Mesothelial cell of epicardium (in vitro differentiated cells): ENCODE results near the gene DNAJB9. TPM values are rescaled to one million over a fixed set of nuclear protein-coding genes. Genes with fewer than 3 reads are reported as not detected.

Experiments
- DNase-seq, 2 experiments: peaks; one replicate each; pipeline ENCODE4 v3.0.0; 2021; ENCODE audit warnings: low spot score in 2 of 2; ENCODE audit not compliant: unreplicated experiment in 2 of 2
- H3K27ac Mint-ChIP-seq: 2 replicates; pipeline ENCODE4 v1.8.0; 2021; ENCODE audit warnings: mixed read lengths
- H3K27me3 Mint-ChIP-seq: 2 replicates; pipeline ENCODE4 v1.8.0; 2021; ENCODE audit warnings: low read depth, mixed read lengths
- H3K36me3 Mint-ChIP-seq: 2 replicates; pipeline ENCODE4 v1.8.0; 2021; ENCODE audit warnings: mixed read lengths
- H3K4me1 Mint-ChIP-seq: 2 replicates; pipeline ENCODE4 v1.8.0; 2021; ENCODE audit warnings: mixed read lengths
- H3K4me3 Mint-ChIP-seq: 2 replicates; pipeline ENCODE4 v1.8.0; 2021; ENCODE audit warnings: mild to moderate bottlenecking, moderate library complexity, mixed read lengths
- H3K9me3 Mint-ChIP-seq: 2 replicates; pipeline ENCODE4 v1.8.0; 2021; ENCODE audit warnings: mixed read lengths
- total RNA-seq: library from RNA; stranded (reverse); gene quantifications from 3 replicates; pipeline ENCODE4 v1.2.1, GENCODE V29; 2021
- TF ChIP-seq, protein P1 (sequence below): fragments of 200-600 bp; sonication (generic); IDR thresholded peaks from one replicate; pipeline ENCODE4 v1.5.0; 2021; ENCODE audit warnings: antibody characterized with exemption; ENCODE audit not compliant: unreplicated experiment

The DNAJB9 gene
- total RNA-seq, 1 donor from 2014 or later, result 14.1 TPM

DNA sequence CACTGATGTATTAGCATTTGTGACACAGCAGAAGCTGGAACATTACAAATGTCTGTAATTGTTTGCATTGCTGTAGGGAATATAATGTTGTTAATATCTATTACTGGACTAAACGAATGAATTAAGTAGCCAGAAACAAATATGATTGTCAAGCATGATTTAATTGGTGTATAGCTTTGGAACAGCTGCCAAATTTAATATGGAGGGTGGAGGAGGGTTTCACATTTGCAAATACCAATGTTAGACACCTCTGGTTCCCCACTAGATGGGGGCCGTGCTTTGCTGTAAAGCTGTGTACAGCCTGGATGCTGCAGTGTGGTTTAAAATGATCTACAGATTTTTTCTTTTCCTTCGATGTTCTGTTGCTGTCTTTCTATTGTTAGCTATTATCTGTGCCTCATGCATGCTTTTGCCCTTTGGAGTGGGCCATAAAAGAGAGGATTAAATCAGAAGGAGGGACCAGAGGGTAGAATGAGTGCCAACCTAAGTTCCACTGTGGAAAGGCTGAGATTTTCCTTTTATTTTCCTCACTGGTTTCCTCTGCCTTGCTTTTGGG is 23.1 kb downstream of the DNAJB9 start:
- no peak for DNase-seq
- TF ChIP-seq, protein P1, sequence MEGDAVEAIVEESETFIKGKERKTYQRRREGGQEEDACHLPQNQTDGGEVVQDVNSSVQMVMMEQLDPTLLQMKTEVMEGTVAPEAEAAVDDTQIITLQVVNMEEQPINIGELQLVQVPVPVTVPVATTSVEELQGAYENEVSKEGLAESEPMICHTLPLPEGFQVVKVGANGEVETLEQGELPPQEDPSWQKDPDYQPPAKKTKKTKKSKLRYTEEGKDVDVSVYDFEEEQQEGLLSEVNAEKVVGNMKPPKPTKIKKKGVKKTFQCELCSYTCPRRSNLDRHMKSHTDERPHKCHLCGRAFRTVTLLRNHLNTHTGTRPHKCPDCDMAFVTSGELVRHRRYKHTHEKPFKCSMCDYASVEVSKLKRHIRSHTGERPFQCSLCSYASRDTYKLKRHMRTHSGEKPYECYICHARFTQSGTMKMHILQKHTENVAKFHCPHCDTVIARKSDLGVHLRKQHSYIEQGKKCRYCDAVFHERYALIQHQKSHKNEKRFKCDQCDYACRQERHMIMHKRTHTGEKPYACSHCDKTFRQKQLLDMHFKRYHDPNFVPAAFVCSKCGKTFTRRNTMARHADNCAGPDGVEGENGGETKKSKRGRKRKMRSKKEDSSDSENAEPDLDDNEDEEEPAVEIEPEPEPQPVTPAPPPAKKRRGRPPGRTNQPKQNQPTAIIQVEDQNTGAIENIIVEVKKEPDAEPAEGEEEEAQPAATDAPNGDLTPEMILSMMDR, result no peak
- Mint-ChIP-seq H3K4me3 (no peak overlapping the region), H3K9me3 (no peaks in the 10 kb centered on the region), H3K27ac (no peak overlapping the region), H3K4me1 (peaks cover 19% of the 10 kb centered on the region), H3K27me3 (no peaks in the 10 kb centered on the region), H3K36me3 (no peaks in the 10 kb centered on the region)

DNA sequence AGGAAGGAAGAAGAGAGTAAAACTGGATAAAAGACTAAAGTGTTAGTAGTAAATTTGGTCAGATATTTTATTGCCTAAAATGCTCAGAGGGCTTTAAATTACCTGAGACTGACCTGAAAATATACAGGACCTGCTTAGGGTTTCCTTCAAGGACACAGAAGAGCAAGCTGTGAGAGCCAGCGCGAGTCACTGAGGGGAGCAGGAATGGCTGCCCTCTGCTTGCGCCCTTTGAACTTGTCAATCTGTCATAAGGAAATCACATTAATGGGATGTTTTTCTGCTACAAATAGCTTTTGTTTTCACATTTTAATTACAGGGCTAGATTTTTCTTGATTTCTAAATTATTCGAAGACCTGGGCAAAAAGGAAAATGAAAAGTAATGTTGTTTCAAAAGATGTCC is 26.9 kb downstream of the DNAJB9 start:
- no peaks in the 10 kb centered on the region for H3K36me3 Mint-ChIP-seq
- DNase-seq, result no peak
- H3K4me1 Mint-ChIP-seq, result peaks cover 26% of the 10 kb centered on the region
- TF ChIP-seq, protein P1, result no peak
- no peaks in the 10 kb centered on the region for H3K9me3 Mint-ChIP-seq
- H3K4me3 Mint-ChIP-seq, result no peak overlapping the region
- no peaks in the 10 kb centered on the region for H3K27me3 Mint-ChIP-seq
- no peak overlapping the region for H3K27ac Mint-ChIP-seq

GRCh38 chr7:108598153-108598552 is 28.5 kb downstream of the DNAJB9 start:
- TF ChIP-seq, protein P1, result no peak
- Mint-ChIP-seq H3K27me3 (no peaks in the 10 kb centered on the region), H3K4me1 (peaks cover 17% of the 10 kb centered on the region), H3K9me3 (no peaks in the 10 kb centered on the region), H3K4me3 (no peak overlapping the region), H3K36me3 (no peaks in the 10 kb centered on the region), H3K27ac (no peak overlapping the region)
- DNase-seq, result no peak

DNA sequence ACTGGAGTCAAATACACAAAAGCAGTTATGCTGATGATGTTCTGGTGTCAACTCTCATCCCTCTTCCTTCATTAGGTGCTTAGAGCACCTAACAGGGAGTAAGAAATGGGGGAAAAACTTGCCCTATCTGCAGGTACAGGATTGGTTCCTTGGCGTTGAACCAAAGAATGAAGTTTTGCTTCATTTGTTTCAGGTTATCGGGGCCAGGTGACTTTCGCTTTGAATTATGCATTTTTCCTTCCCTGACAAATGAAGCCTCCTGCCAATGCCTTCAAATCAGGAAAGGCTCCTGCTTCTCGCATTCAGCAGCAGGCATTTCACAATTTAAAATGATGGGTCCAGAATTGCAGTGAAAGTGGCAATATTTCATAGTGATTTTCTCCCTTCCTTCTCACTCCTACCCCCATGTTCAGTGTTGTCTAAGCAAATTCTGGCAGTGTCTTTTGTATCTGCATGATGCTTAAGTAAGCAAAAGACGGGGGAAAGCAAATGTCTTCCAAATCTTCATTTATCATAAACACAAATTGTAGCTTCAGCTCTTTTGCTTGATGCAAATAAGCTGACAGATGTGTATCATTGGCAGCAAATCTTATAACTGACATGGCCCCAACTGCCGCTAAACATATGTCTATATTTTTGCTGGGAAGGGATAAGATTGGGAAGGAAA is 29.4 kb downstream of the DNAJB9 start:
- no peaks in the 10 kb centered on the region for H3K27me3 Mint-ChIP-seq
- TF ChIP-seq, protein P1, result no peak
- H3K9me3 Mint-ChIP-seq, result no peaks in the 10 kb centered on the region
- H3K4me1 Mint-ChIP-seq, result peaks cover 16% of the 10 kb centered on the region
- H3K27ac Mint-ChIP-seq, result no peak overlapping the region
- DNase-seq, result no peak
- H3K4me3 Mint-ChIP-seq, result no peak overlapping the region
- no peaks in the 10 kb centered on the region for H3K36me3 Mint-ChIP-seq

GRCh38 chr7:108600399-108600798 is 30.7 kb downstream of the DNAJB9 start:
- peaks cover 16% of the 10 kb centered on the region for H3K4me1 Mint-ChIP-seq
- no peaks in the 10 kb centered on the region for H3K36me3 Mint-ChIP-seq
- no peak overlapping the region for H3K27ac Mint-ChIP-seq

More at GRCh38 chr7:108600399-108600798, 30.7 kb downstream of the DNAJB9 start:
- H3K4me3 Mint-ChIP-seq, result no peak overlapping the region
- no peaks in the 10 kb centered on the region for H3K27me3 Mint-ChIP-seq
- no peak for DNase-seq
- TF ChIP-seq, protein P1, result no peak
- no peaks in the 10 kb centered on the region for H3K9me3 Mint-ChIP-seq
